Raji (cell line): ENCODE data around the gene CCDC107.

Source experiments
- POLR2A ChIP-seq: IDR thresholded peaks from 2 replicates; pipeline ENCODE4 v1.6.1; 2011; ENCODE audit warnings: low read depth, low read length, control low read depth; ENCODE audit not compliant: insufficient read depth

The CCDC107 gene

DNA sequence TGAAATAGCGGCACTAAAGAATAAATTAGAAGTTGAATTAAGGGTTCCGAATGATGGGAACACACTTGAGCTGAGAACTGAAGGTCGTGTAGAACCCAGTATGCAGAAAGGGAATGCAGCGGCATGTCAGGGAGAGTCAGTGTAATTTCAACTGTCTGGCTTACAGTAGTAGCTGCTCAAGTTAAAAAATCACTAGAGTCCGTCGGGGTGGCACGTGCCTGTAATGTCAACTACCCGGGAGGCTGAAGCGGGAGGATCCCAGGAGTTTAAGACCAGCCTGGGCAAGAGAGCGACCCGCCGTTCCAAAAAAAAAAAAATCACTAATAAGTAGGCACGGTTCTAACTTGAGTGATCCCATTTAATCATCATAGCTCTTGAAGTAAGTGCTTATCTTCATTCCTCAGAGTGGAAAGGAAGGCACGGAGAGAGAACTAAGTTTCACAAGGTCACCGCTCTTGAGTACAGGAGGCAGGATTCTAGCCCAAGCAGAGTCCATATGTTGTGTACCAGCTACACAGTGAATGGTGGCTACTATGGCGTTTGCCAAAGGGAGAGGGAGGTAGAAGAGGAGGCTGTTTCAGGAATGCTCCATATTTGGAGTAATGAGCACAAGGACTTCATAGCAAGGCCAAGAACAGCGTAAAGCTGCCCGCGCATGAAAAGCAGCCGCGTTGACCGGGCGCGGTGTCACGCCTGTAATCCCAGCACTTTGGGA, 1.1 kb upstream of the CCDC107 start:
- TF ChIP-seq POLR2A = no peak

DNA sequence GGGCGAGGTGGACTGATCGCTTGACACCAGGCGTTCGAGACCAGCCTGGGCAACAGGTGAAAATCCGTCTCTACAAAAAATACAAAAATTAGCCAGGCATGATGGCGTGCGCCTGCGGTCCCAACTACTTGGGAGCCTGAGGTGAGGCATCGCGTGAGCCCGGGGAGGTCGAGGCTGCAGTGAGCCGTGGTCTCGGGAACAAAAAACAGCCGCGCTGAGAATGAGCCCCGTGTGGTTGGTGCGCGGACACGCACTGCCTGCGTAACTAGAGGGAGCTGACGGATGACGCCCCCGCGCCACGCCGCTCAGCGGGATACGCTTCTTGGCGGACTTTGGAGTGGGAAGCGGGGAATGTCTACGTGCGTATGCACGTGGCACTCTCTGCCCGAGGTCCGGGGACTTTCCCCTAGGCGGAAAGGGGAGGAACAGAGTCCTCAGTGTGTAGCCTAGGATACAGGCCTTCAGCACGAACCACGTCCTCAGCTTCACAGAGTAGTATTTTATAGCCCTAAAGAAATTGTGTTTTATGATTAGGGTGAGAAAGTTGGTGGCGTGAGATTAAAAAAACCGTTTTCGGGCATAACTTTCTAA, 451 bp upstream of the CCDC107 start, which contains the start of gene RMRP:
Gene RMRP, minus strand, starts transcription at position 474 of the 591 bp plus-strand sequence.
- TF ChIP-seq POLR2A = no peak; the same call in 1 of the 2 replicates

- no peak for TF ChIP-seq POLR2A
These were observed 802 bp downstream of the CCDC107 start for GRCh38 chr9:35658968-35659220.

GRCh38 chr9:35659340-35659739, 1.2 kb downstream of the CCDC107 start:
- no peak for TF ChIP-seq POLR2A

- no peak for TF ChIP-seq POLR2A
These were observed 2.9 kb downstream of the CCDC107 start for GRCh38 chr9:35660966-35661415.

GRCh38 chr9:35661756-35662350, 3.8 kb downstream of the CCDC107 start:
- no peak for TF ChIP-seq POLR2A

DNA sequence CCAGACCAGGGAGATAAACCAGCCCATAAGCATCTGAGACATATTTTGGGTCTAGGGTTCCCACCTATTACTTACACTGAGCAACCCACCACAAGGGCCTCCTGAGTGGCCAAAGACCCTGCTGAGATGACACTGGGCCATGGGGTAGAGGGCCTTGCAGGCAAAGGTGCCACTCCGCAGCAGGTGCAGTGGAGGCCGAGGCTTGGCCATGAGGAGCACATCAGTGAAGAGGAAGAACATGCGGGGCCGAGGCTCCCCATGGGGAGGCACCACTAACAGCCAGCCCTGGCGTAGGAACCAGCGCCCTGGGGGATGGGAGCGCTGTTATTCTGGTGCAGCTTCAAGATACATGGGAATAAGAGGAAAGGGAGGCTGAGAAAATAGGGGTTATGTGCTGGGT, 4.3 kb downstream of the CCDC107 start:
- TF ChIP-seq POLR2A = no peak

- peak; percentile 70 for TF ChIP-seq POLR2A
These were observed 6.7 kb downstream of the CCDC107 start, which contains the start of gene ARHGEF39 for GRCh38 chr9:35664531-35665470. ARHGEF39 (minus strand) TSS chr9:35665195; CDS start chr9:35665169, 26 bp downstream.

DNA sequence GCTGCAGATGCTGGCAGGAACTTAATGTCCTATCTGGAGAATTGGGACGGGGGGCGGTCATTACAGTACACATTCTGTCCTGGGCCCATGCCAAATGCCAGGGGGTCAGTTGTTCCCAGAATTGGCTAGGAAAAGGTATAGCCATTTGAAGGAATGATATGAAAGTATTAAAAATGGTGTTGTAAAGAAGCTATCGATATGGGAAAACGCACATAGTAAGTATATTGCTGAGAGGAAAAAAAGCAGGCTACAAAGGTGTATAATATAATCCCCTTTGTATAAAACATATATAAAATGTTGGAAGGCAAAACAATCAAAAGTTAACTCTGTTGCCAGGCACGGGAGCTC, 7.4 kb downstream of the CCDC107 start:
- no peak for TF ChIP-seq POLR2A

- no peak for TF ChIP-seq POLR2A
These were observed 8.0 kb downstream of the CCDC107 start for GRCh38 chr9:35666045-35666444.

GRCh38 chr9:35666549-35666948, 8.5 kb downstream of the CCDC107 start:
- TF ChIP-seq POLR2A = no peak

DNA sequence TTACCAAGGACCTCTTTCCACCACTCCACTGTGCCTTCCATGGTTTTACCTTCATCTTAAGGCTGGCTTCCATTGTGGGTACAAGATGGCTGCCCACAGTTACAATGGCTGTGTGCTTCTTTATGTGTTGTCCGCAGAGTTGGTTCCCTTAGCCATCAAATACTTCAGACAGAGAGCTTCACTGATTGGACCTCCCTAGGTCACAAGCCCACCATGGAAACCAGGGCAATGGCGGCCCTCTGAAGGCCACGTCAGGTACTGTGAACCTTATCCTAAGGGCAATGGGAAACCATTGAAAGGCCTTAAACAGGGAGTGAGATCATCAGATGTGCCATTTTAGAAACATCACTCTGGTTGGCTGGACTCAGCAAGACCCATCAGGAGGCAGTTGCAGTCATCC, 9.8 kb downstream of the CCDC107 start:
- no peak for TF ChIP-seq POLR2A

GRCh38 chr9:35669331-35670145, 11.4 kb downstream of the CCDC107 start:
- no peak for TF ChIP-seq POLR2A
